GM12892 (cell line): ENCODE results near the gene TBC1D5.

Source experiments
- POLR2A ChIP-seq: IDR thresholded peaks from 2 replicates; pipeline ENCODE4 v1.6.1; 2011; ENCODE audit warnings: low read depth, low read length, control low read depth
- POLR2AphosphoS5 ChIP-seq: IDR thresholded peaks from 2 replicates; pipeline ENCODE4 v1.6.1; 2011; ENCODE audit warnings: low read depth, low read length, control low read depth

DNA sequence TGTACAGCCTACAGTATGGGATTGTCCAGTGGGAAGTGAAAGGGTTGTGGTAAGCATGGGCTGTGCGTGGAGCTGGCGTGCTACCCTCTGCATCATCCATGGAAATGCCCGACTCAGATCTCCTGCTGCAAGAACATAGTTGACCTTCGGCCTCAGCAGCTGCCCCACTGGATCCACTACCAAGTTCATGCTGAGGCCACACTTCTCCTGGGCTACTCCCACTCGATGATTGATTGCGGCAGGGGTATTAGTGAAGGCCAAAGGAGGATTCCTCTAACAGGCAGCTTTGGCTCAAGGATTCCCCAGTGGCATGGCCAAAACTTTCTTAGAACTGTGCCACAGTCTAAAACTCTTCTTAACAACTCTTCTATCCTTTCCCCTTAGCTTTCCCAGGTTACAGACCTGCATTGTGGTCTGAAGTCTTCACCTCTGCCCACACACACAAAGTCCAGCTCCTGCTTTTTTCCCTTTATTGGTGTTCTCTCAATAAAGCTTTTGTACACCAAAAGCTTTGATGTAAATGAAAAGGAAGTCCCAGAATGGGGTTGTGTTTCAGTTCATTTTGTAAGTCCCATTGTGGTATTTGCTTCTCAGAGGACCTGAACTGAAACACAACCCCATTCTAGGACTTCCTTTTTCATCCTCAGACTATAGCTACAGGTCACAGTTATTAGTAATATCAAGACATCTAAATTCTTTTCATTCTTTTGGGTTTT is 4.9 kb upstream of the TBC1D5 start:
- TF ChIP-seq POLR2AphosphoS5 (no peak), POLR2A (no peak)
